LNCaP clone FGC (cell line): ENCODE data around the gene FBXO10.
A peak's percentile ranks its signal among the peaks of the same experiment; 100 is the strongest.

Source experiments
- DNase-seq: peaks from one replicate; pipeline ENCODE4 v3.0.0-alpha.2; 2011; ENCODE audit warnings: low read depth
- H3K4me3 ChIP-seq: 2 replicates; pipeline ENCODE4 v1.5.1; 2011; ENCODE audit warnings: mild to moderate bottlenecking, low read depth, low read length, control low read depth
- TF ChIP-seq, protein P1 (sequence below): IDR thresholded peaks from 2 replicates; pipeline ENCODE4 v1.5.1; 2012; ENCODE audit warnings: mild to moderate bottlenecking; ENCODE audit not compliant: control insufficient read depth, insufficient read depth; ENCODE audit errors: extremely low read depth

FBXO10 gene

DNA sequence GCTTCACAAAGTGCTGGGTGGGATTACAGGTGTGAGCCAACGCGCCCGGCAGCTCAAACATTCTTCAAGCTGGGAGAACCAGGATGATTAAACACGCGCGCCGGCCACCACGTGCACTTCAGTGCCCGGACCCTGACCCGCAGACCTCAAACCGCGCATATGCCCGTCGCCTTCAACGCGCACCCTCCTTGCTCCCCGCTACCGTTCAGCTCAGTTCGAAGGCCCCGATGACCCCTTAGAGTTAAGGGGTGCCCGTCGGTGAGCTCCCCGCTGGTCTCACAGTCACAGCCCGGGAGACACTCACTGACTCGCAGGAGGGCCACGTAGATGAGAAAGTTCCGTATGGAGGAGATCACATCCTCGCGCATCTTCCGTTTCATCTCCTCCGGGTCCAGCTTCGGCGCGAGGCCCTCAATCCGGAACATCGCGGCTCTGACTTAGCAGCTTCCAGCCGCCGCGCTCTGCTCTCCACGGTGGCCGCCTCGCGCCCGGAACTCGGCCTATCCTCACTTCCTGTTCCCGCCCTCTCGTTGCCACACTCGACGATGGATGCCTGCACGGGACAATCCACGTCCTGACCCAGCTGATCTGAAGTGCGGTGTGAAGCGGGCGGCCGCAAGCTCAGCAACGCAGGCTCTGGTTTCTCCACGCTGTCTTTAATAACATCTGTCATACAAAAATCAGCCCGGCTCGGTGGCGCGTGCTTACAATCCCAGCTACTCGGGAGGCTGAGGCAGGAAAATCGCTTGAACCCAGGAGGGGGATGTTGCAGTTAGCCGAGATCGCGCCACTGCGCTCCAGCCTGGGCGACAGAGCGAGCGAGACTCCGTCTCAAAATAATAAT, 16.1 kb upstream of the FBXO10 start, which contains the start of gene TOMM5:
TOMM5 (minus strand) TSS at position 490 of the 844 bp plus-strand sequence; CDS start at position 425, 65 bp downstream.
- peak; percentile 86 for DNase-seq
- TF ChIP-seq, protein P1, sequence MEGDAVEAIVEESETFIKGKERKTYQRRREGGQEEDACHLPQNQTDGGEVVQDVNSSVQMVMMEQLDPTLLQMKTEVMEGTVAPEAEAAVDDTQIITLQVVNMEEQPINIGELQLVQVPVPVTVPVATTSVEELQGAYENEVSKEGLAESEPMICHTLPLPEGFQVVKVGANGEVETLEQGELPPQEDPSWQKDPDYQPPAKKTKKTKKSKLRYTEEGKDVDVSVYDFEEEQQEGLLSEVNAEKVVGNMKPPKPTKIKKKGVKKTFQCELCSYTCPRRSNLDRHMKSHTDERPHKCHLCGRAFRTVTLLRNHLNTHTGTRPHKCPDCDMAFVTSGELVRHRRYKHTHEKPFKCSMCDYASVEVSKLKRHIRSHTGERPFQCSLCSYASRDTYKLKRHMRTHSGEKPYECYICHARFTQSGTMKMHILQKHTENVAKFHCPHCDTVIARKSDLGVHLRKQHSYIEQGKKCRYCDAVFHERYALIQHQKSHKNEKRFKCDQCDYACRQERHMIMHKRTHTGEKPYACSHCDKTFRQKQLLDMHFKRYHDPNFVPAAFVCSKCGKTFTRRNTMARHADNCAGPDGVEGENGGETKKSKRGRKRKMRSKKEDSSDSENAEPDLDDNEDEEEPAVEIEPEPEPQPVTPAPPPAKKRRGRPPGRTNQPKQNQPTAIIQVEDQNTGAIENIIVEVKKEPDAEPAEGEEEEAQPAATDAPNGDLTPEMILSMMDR = no peak
- H3K4me3 ChIP-seq = peak within 1 kb of the TSS; percentile 97

GRCh38 chr9:37587521-37587920, 11.3 kb upstream of the FBXO10 start:
- H3K4me3 ChIP-seq = no peak overlapping the region
- no peak for DNase-seq
- TF ChIP-seq, protein P1 = no peak

DNA sequence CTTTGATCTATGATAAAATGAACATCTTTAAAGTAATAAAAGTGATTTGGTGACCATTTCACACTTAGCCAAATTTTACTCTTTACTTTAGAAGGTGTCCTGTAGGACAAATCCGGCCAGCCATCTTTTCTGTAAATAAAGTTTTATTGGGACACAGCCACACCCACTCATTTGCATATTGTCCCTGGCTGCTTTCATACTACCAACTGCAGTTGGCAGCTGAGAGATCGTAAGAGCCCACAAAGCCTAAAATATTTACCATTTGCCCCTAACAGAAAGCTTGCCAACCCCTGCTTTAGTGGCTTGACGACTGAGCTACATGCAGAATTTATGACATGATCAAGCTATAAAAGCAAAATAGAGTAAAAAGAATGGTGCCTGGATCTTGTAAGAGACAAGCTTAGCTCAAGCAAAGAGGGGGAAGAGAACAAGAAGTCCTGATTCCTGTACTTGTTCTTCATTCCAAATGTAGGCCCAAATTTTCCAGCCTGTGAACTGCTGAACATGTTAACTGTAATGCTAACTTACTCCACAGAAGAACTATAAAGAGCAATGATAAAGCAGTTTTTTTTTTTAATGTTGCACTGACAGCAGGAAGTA, 7.4 kb upstream of the FBXO10 start:
- TF ChIP-seq, protein P1 = no peak
- DNase-seq = peak; percentile 52
- no peak overlapping the region for H3K4me3 ChIP-seq

DNA sequence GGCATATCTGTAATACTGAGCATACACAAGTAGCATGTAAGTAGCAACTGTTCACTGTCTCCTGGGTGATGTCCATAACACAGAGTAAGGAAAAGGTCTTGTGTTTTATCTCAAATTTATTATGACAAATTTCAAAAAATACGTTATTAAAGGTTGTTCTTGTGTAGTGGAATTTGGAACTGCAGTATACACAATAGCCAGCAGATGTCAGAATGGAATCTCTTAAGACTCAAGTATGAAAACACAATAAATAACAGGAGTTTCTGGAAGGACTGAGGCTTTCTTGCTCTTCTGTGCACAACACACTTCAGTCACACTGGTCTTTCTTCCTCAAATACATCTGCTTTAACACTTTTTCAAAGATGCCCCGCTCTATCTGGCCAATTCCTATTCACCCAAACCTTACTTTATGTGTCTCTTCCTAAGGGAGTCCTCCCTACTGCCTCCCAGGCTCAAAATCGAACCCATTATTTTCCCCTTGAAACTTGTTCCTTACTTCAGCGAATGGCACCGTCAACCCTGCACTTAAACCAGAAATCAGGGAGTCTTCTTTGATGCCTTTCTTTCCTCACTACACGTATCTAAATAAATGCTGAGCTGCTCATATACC, 6.5 kb upstream of the FBXO10 start:
- TF ChIP-seq, protein P1 = peak; percentile 60
- H3K4me3 ChIP-seq = no peak overlapping the region
- DNase-seq = peak; percentile 65

DNA sequence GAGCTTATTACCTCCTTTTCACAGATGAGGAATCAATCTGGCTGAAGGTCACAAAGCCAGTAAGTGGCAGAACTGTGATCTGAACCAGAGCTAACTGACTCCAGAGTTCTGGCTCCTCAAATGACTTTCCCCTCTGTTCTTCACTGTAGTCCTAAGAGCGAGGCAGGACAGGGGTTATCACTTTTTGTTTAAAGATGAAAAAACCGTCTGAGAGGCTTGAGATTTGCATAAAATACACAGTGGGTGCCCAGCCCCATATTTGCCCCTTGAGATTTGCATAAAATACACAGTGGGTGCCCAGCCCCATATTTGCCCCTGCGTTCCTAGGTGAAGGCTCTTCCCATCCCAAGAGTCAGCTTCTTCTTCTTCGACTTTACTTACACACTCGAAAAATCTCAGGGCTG, 667 bp downstream of the FBXO10 start:
- TF ChIP-seq, protein P1 = no peak
- H3K4me3 ChIP-seq = peak overlapping the region; percentile 79
- no peak for DNase-seq

DNA sequence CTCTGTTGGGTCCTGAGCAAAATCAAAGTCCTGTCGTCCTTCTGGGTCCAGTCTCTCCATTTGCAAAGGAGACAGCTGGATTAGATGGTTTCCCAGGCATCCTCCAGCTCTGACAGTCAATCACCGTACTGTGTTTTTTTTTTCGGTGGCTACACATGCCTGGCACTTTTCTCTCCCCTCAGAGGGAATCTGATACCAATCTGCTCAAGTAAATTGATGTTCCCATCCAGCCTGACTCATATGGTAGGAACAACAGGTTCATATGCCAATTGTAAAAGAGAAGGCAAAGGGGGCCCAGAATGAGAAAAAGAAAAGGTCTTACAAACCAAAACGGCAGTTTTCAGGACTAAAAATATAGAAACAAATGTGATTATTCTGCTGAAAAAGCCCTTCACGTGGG, 1.2 kb downstream of the FBXO10 start:
- no peak for DNase-seq
- peak overlapping the region; percentile 79; the same call in 1 of the 2 replicates for H3K4me3 ChIP-seq
- TF ChIP-seq, protein P1 = no peak
